HG03342 (cell line): ENCODE measurements around the gene TAF1L.
"Not testable (repeated sequence)": the region's sequence is repeated elsewhere in the genome, so short reads cannot be mapped to it uniquely, and the experiment has no call there.

Experiments
- ATAC-seq: cut with Tn5 transposase; IDR thresholded peaks from one replicate; pipeline ENCODE4 v1.9.1; 2021; ENCODE audit warnings: mild to moderate bottlenecking, moderate library complexity; ENCODE audit not compliant: unreplicated experiment

TAF1L gene, protein sequence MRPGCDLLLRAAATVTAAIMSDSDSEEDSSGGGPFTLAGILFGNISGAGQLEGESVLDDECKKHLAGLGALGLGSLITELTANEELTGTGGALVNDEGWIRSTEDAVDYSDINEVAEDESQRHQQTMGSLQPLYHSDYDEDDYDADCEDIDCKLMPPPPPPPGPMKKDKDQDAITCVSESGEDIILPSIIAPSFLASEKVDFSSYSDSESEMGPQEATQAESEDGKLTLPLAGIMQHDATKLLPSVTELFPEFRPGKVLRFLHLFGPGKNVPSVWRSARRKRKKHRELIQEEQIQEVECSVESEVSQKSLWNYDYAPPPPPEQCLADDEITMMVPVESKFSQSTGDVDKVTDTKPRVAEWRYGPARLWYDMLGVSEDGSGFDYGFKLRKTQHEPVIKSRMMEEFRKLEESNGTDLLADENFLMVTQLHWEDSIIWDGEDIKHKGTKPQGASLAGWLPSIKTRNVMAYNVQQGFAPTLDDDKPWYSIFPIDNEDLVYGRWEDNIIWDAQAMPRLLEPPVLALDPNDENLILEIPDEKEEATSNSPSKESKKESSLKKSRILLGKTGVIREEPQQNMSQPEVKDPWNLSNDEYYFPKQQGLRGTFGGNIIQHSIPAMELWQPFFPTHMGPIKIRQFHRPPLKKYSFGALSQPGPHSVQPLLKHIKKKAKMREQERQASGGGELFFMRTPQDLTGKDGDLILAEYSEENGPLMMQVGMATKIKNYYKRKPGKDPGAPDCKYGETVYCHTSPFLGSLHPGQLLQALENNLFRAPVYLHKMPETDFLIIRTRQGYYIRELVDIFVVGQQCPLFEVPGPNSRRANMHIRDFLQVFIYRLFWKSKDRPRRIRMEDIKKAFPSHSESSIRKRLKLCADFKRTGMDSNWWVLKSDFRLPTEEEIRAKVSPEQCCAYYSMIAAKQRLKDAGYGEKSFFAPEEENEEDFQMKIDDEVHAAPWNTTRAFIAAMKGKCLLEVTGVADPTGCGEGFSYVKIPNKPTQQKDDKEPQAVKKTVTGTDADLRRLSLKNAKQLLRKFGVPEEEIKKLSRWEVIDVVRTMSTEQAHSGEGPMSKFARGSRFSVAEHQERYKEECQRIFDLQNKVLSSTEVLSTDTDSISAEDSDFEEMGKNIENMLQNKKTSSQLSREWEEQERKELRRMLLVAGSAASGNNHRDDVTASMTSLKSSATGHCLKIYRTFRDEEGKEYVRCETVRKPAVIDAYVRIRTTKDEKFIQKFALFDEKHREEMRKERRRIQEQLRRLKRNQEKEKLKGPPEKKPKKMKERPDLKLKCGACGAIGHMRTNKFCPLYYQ (N-terminal part only)

GRCh38 chr9:32635362-32635761, at the start of gene TAF1L:
TAF1L (minus strand) TSS chr9:32635669; CDS start chr9:32635579, 90 bp downstream.
- ATAC-seq: no peak

DNA sequence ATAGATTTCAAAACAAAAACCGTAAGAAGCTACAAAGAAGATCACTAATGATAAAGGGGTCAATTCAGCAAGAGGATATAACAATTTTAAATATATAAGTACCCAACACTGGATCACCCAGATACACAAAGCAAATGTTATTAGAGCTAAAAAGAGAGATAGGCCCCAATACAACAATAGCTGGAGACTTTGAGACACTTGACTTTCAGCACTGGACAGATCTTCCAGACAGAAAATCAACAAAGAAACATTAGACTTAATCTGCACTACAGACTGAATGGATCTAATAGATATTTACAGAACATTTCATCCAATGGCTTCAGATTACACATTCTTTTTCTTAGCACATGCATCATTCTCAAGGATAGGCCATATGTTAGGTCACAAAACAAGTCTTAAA, 46.3 kb upstream of the TAF1L start:
- ATAC-seq: no peak

GRCh38 chr9:32677931-32678330, 42.5 kb upstream of the TAF1L start:
- ATAC-seq: no peak

DNA sequence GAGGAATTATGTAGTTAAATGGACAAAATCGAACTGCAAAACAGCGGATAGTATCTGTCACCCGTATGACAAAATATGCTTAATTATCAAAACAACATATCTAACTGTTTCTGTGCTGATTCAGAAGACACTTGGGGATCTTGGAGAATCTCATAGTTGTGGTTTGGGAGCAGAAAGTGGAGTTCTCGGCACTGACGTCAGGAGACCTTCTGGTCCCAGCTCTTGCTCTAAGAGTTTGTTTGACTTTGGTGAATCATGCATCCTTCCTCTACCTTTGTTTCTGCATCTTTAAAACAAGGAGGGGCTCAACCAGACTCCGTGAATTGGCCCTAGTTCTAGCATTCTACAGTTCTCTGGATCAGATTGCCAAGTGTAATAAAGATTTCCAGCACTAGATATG, 37.0 kb upstream of the TAF1L start:
- no peak for ATAC-seq

- no peak for ATAC-seq
Measured at GRCh38 chr9:32671333-32671732, 35.9 kb upstream of the TAF1L start.

GRCh38 chr9:32665101-32665500, 29.6 kb upstream of the TAF1L start:
- no peak for ATAC-seq

DNA sequence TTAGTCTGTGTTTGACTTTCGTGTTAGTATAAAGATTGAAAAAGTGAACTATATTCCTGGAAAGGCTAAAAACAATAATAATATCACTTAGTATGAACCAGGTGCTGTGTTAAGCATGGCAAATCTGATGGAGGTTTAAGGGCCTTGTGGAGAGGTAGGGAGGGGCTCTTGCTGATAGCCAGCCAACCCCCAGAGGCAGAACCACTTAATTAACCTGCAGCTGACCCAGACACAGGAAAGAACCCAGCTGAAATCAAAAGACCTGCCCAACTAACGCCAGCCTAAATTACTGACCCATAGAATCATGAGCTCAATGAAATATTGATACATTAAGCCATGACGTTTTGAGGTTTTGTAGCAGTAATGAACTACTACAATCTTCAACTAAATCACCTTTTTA, 28.3 kb upstream of the TAF1L start:
- ATAC-seq: no peak

GRCh38 chr9:32647671-32648070, 12.2 kb upstream of the TAF1L start:
- ATAC-seq: no peak

- no peak for ATAC-seq
Measured at GRCh38 chr9:32644698-32645097, 9.2 kb upstream of the TAF1L start.

DNA sequence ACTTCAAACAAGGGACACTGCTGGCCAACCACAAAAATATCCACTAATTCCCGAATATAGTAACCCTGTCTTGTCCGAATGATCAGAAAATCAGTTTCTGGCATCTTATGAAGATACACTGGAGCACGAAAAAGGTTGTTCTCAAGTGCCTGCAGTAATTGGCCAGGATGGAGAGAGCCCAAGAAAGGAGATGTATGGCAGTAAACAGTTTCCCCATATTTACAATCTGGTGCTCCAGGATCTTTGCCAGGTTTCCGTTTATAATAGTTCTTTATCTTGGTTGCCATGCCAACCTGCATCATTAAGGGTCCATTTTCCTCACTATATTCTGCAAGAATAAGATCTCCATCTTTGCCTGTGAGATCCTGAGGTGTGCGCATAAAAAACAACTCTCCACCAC, 2.3 kb downstream of the TAF1L start:
- ATAC-seq: not testable (repeated sequence)

GRCh38 chr9:32631991-32632390, 3.5 kb downstream of the TAF1L start:
- no peak for ATAC-seq

DNA sequence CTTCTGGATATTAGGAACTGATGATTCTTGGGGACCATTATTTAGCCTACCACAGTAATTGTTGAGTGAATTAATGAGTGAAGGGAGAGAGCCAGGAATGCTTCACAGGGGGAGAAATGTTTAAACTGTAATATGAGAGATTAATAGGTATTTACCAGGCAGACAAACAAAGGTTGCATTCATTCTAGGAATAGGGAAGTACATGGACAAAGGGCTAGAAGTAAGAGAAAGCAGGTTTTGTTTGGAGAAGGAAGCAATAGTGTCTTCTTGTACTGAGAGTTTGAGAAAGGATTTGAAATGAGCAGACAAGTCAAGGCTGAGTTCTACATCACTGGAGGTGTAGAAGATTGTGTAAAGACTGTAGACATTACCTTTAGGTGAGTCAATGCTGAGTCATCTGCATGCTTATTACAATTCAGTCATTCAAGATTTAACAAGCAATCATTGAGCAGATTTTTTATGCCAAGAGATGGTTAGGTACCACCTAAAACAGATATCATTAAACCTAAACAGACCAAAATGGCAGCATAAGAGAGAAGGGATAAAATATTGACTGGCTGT, 8.0 kb downstream of the TAF1L start:
- no peak for ATAC-seq

GRCh38 chr9:32625320-32625719, 10.1 kb downstream of the TAF1L start:
- no peak for ATAC-seq

- no peak for ATAC-seq
Measured at GRCh38 chr9:32622948-32623347, 12.5 kb downstream of the TAF1L start.

DNA sequence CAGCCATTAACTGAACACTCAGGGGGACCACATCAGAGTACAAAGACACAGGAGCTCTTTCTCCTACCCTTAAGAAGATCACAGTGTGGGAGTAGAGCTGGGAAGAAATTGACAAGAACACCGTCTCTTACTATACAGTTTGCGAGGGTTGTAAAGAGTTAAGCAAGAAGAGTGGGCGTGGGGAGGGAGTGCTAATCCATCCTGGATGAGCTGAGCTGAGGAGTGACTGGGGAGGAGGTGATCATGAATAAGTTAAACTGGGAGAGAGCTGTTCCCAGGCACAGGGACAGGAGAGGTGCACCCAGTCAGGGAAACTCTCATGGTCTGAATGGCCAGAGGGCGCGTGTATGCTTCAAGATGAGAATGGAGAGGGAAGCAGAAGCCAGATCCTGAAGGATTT, 17.2 kb downstream of the TAF1L start:
- ATAC-seq: no peak

GRCh38 chr9:32606811-32607210, 28.7 kb downstream of the TAF1L start:
- no peak for ATAC-seq

GRCh38 chr9:32603914-32604852, 31.3 kb downstream of the TAF1L start:
- no peak for ATAC-seq

GRCh38 chr9:32599021-32599420, 36.4 kb downstream of the TAF1L start:
- ATAC-seq: not testable (repeated sequence)

DNA sequence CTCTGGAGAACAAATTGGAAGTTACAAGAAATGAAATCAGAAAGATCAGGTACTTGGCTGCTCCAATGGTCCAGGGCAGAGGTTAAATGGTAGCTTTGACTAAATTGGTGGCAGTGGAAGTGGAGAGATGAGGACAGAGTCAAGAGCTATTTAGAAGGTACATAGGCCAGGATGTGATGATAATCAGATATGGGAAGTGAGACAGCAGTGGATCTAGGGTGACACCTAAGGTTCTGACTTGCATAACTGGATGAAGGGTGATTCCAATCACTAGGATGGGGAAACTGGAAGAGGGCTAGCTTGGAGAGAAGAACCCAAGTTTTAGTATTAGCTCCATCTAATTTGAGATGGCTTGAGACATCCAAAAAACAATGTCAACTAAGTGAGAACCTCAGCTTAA, 38.5 kb downstream of the TAF1L start:
- no peak for ATAC-seq
